Osteoblast (primary cell): ENCODE measurements around the gene TMEM42. TPM values are rescaled to one million over a fixed set of nuclear protein-coding genes. Genes with fewer than 3 reads are reported as not detected.

Experiments used
- DNase-seq: peaks from one replicate; pipeline ENCODE4 v3.0.0; 2011; ENCODE audit warnings: low spot score, mixed read lengths; ENCODE audit not compliant: insufficient read length; ENCODE audit errors: missing footprints
- H2AFZ ChIP-seq: 2 replicates; pipeline ENCODE4 v1.6.0; 2011; ENCODE audit warnings: mild to moderate bottlenecking, low read length
- H3K27ac ChIP-seq: 2 replicates; pipeline ENCODE4 v1.5.1; 2011; ENCODE audit warnings: mild to moderate bottlenecking, low read depth, low read length, moderate library complexity
- H3K27me3 ChIP-seq: 2 replicates; pipeline ENCODE4 v1.6.0; 2012; ENCODE audit warnings: mild to moderate bottlenecking, control low read depth, inconsistent platforms, low read length, moderate library complexity; ENCODE audit not compliant: insufficient read depth
- H3K36me3 ChIP-seq: 2 replicates; pipeline ENCODE4 v1.5.1; 2011; ENCODE audit warnings: mild to moderate bottlenecking, low read length, control low read depth, moderate library complexity; ENCODE audit not compliant: insufficient read depth
- H3K4me1 ChIP-seq: 2 replicates; pipeline ENCODE4 v1.5.1; 2011; ENCODE audit warnings: mild to moderate bottlenecking, low read length, control low read depth, moderate library complexity; ENCODE audit not compliant: insufficient read depth
- H3K4me2 ChIP-seq: 2 replicates; pipeline ENCODE4 v1.6.0; 2011; ENCODE audit warnings: mild to moderate bottlenecking, low read length; ENCODE audit not compliant: insufficient read depth
- H3K4me3 ChIP-seq: fragments of 200-600 bp; sonication (generic); 3 replicates; pipeline ENCODE4 v1.5.1; 2012; ENCODE audit warnings: mild to moderate bottlenecking, low read length, inconsistent platforms; ENCODE audit not compliant: insufficient read depth
- H3K79me2 ChIP-seq: 2 replicates; pipeline ENCODE4 v1.6.0; 2012; ENCODE audit warnings: mild to moderate bottlenecking, low read length, control low read depth, inconsistent platforms; ENCODE audit not compliant: insufficient read depth
- H3K9me3 ChIP-seq: 2 replicates; pipeline ENCODE4 v1.5.1; 2011; ENCODE audit warnings: low read depth, low read length, control low read depth
- H4K20me1 ChIP-seq: 2 replicates; pipeline ENCODE4 v1.6.0; 2012; ENCODE audit warnings: mild to moderate bottlenecking, low read length, control low read depth; ENCODE audit not compliant: insufficient read depth
- CTCF ChIP-seq: IDR thresholded peaks from 2 replicates; pipeline ENCODE4 v1.5.1; 2011; ENCODE audit warnings: mild to moderate bottlenecking, low read depth, low read length, moderate library complexity; ENCODE audit errors: extremely low read depth
- total RNA-seq: library from RNA; depleted of rRNA; stranded (reverse); fragments of >200 nt; gene quantifications from 2 replicates; pipeline ENCODE4 v1.2.3, GENCODE V29; 2012

Gene TMEM42
- total RNA-seq, 1 donor = 18.1 TPM

- Histone ChIP-seq H3K9me3 (no peaks in the 10 kb centered on the region), H2AFZ (no peak overlapping the region), H3K27me3 (peaks cover 14% of the 10 kb centered on the region), H4K20me1 (no peaks in the 10 kb centered on the region), H3K79me2 (no peaks in the 10 kb centered on the region), H3K4me2 (no peak overlapping the region), H3K4me3 (no peak overlapping the region), H3K27ac (no peak overlapping the region), H3K4me1 (no peaks in the 10 kb centered on the region), H3K36me3 (no peaks in the 10 kb centered on the region)
- no peak for DNase-seq
- no peak for TF ChIP-seq CTCF
Observed at GRCh38 chr3:44903314-44903713, 41.6 kb downstream of the TMEM42 start.

- no peak for TF ChIP-seq CTCF
- no peak for DNase-seq
- no peak overlapping the region for H3K4me2 ChIP-seq
- no peaks in the 10 kb centered on the region for H3K4me1 ChIP-seq
- H3K79me2 ChIP-seq = no peaks in the 10 kb centered on the region
- no peaks in the 10 kb centered on the region for H3K36me3 ChIP-seq
- H2AFZ ChIP-seq = no peak overlapping the region
- H3K27ac ChIP-seq = no peak overlapping the region
- H4K20me1 ChIP-seq = no peaks in the 10 kb centered on the region
- no peaks in the 10 kb centered on the region for H3K9me3 ChIP-seq
- no peak overlapping the region for H3K4me3 ChIP-seq
- H3K27me3 ChIP-seq = peaks cover 10% of the 10 kb centered on the region
Observed at GRCh38 chr3:44903751-44904150, 42.0 kb downstream of the TMEM42 start.

DNA sequence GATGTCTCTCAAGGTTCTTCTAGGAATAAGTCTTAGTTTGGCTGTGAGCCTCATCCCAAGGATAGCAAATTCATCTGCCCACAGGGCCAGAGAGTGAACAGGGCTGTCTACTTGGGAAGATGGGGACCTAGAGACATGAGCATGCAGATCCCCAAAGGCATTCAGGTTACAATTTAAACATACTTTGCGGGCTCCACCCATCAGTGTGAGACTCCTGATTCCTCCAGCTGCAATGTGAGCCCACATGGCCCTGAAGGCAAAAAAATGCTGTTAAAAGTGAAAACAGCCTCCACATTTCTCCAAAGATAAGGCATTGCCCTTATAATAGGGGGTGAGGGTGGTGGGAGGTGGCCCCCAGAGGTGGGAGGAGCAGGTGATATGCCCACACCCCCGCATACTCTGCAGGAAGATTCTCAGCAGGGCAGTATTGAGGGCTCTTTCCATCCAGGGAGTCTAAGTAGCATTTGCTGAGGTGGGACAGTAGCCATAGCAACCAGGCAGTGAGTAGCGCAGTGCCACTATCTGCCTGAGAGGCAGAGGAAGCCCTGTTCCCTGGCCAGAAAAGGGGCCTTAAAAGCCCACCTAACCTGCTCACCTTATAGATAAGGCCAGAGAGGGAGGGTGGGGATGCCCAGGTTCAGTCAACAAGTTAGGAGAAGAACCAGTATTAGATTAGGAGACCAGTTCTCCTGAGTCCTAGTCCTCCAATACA lies 43.9 kb downstream of the TMEM42 start:
- Histone ChIP-seq H3K9me3 (no peaks in the 10 kb centered on the region), H2AFZ (no peak overlapping the region), H3K27me3 (peaks cover 16% of the 10 kb centered on the region), H3K79me2 (no peaks in the 10 kb centered on the region), H3K27ac (no peak overlapping the region), H3K36me3 (no peaks in the 10 kb centered on the region), H3K4me2 (no peak overlapping the region), H4K20me1 (no peaks in the 10 kb centered on the region), H3K4me3 (no peak overlapping the region), H3K4me1 (no peaks in the 10 kb centered on the region)
- no peak for TF ChIP-seq CTCF
- no peak for DNase-seq

GRCh38 chr3:44906997-44907396 lies 45.3 kb downstream of the TMEM42 start:
- no peak overlapping the region for H3K4me2 ChIP-seq
- peaks cover 16% of the 10 kb centered on the region for H3K27me3 ChIP-seq
- H2AFZ ChIP-seq = no peak overlapping the region
- no peaks in the 10 kb centered on the region for H3K79me2 ChIP-seq
- H3K4me3 ChIP-seq = no peak overlapping the region
- no peak for DNase-seq
- no peaks in the 10 kb centered on the region for H3K36me3 ChIP-seq
- H4K20me1 ChIP-seq = no peaks in the 10 kb centered on the region
- TF ChIP-seq CTCF = no peak
- H3K27ac ChIP-seq = no peak overlapping the region
- H3K4me1 ChIP-seq = no peaks in the 10 kb centered on the region
- H3K9me3 ChIP-seq = peaks cover 2% of the 10 kb centered on the region
